GM19324 (cell line): ENCODE data around the gene DVL1.

ENCODE experiments used
- ATAC-seq: cut with Tn5 transposase; IDR thresholded peaks from one replicate; pipeline ENCODE4 v1.9.1; 2021; ENCODE audit warnings: mild to moderate bottlenecking, moderate library complexity; ENCODE audit not compliant: unreplicated experiment, low FRiP score

DVL1 gene

GRCh38 chr1:1357871-1358432 is 8.7 kb upstream of the DVL1 start:
- no peak for ATAC-seq

- no peak for ATAC-seq
These were observed 7.7 kb upstream of the DVL1 start for GRCh38 chr1:1356796-1357401.

GRCh38 chr1:1356166-1356795 is 7.1 kb upstream of the DVL1 start:
- ATAC-seq, result no peak

GRCh38 chr1:1355416-1355815 is 6.2 kb upstream of the DVL1 start:
- no peak for ATAC-seq

GRCh38 chr1:1354271-1355247 is 5.3 kb upstream of the DVL1 start:
- ATAC-seq, result no peak

- no peak for ATAC-seq
These were observed 4.4 kb upstream of the DVL1 start for GRCh38 chr1:1353389-1354151.

GRCh38 chr1:1352786-1353388 is 3.7 kb upstream of the DVL1 start:
- ATAC-seq, result no peak

- ATAC-seq, result no peak
These were observed 2.6 kb upstream of the DVL1 start for GRCh38 chr1:1351511-1352427.

GRCh38 chr1:1348420-1349255 is 580 bp downstream of the DVL1 start:
- peak; percentile 37 for ATAC-seq

- no peak for ATAC-seq
These were observed 1.4 kb downstream of the DVL1 start for GRCh38 chr1:1347663-1348419.

- no peak for ATAC-seq
These were observed 2.1 kb downstream of the DVL1 start for GRCh38 chr1:1347026-1347595.

GRCh38 chr1:1346501-1346890 is 2.7 kb downstream of the DVL1 start:
- no peak for ATAC-seq

- no peak for ATAC-seq
These were observed 3.2 kb downstream of the DVL1 start for GRCh38 chr1:1345860-1346500.

GRCh38 chr1:1345384-1345783 is 3.8 kb downstream of the DVL1 start:
- ATAC-seq, result no peak

GRCh38 chr1:1344655-1345361 is 4.4 kb downstream of the DVL1 start:
- no peak for ATAC-seq
